NT2/D1 (cell line): Measurements from ENCODE around the gene KRTAP10-3.

ENCODE experiments used
- SUZ12 ChIP-seq: IDR thresholded peaks from 2 replicates; pipeline ENCODE4 v1.6.1; 2011; ENCODE audit not compliant: insufficient read length, insufficient read depth; ENCODE audit errors: extremely low read depth
- YY1 ChIP-seq: IDR thresholded peaks from 2 replicates; pipeline ENCODE4 v1.6.1; 2011; ENCODE audit not compliant: insufficient read length, insufficient read depth
- ZNF274 ChIP-seq: IDR thresholded peaks from 2 replicates; pipeline ENCODE4 v1.6.1; 2011; ENCODE audit warnings: mild to moderate bottlenecking, low read depth, low read length

GRCh38 chr21:44527983-44528633, 30.5 kb downstream of the KRTAP10-3 start:
- TF ChIP-seq ZNF274 (no peak), YY1 (no peak), SUZ12 (no peak)
